PC-3 (cell line): ENCODE results near the gene POU4F2. TPM values are rescaled to one million over a fixed set of nuclear protein-coding genes. Genes with fewer than 3 reads are reported as not detected.

Experiments
- ATAC-seq: fragments of 200-7000 bp; cut with Tn5 transposase; 2 replicates; pipeline ENCODE4 v1.9.1; 2020; ENCODE audit warnings: mild to moderate bottlenecking, moderate library complexity
- BruUV-seq: library from RNA; stranded (reverse); fragments of 400-500 nt; replicated peaks from 2 replicates; lab custom pipeline; 2021; lab: Mats Ljungman, UMichigan
- CTCF ChIA-PET: fragments of 300-600 bp; sonication (Branson Sonifier 250); formaldehyde crosslinking; loops from one replicate; lab custom pipeline; 2022; ENCODE audit warnings: antibody characterized with exemption; lab: Charles Lee
- POLR2A ChIA-PET: fragments of 300-600 bp; sonication (Branson Sonifier 250); formaldehyde crosslinking; loops from one replicate; lab custom pipeline; 2022; ENCODE audit warnings: antibody characterized with exemption; ENCODE audit not compliant: unreplicated experiment; lab: Charles Lee
- DNase-seq: peaks from one replicate; pipeline ENCODE4 v3.0.0-alpha.2; 2015
- H2AFZ ChIP-seq: fragments of 300-600 bp; sonication (generic); 2 replicates; pipeline ENCODE4 v1.6.0; 2016; ENCODE audit warnings: antibody characterized with exemption, low read length
- H3F3A ChIP-seq: fragments of 300-600 bp; sonication (generic); one replicate; pipeline ENCODE4 v1.6.0; 2017; ENCODE audit warnings: antibody characterized with exemption, low read length, control low read depth, mild to moderate bottlenecking; ENCODE audit not compliant: unreplicated experiment
- H3K27ac ChIP-seq: fragments of 300-600 bp; sonication (generic); 2 replicates; pipeline ENCODE4 v1.5.1; 2016; ENCODE audit warnings: mild to moderate bottlenecking, low read length
- H3K27me3 ChIP-seq: fragments of 300-600 bp; sonication (generic); 2 replicates; pipeline ENCODE4 v1.6.1; 2016; ENCODE audit warnings: low read length, mixed read lengths
- H3K36me3 ChIP-seq: fragments of 300-600 bp; sonication (generic); 2 replicates; pipeline ENCODE4 v1.6.1; 2016; ENCODE audit warnings: low read depth, mixed run types, low read length, mixed read lengths
- H3K4me1 ChIP-seq: fragments of 300-600 bp; sonication (generic); 2 replicates; pipeline ENCODE4 v1.5.1; 2016; ENCODE audit warnings: low read length; ENCODE audit not compliant: insufficient read depth
- H3K4me2 ChIP-seq: fragments of 300-600 bp; sonication (generic); 2 replicates; pipeline ENCODE4 v1.6.0; 2016; ENCODE audit warnings: low read length
- H3K4me3 ChIP-seq: fragments of 300-600 bp; sonication (generic); 2 replicates; pipeline ENCODE4 v1.5.1; 2016; ENCODE audit warnings: mild to moderate bottlenecking, low read length, mixed read lengths
- H3K79me2 ChIP-seq: fragments of 300-600 bp; sonication (generic); 2 replicates; pipeline ENCODE4 v1.6.1; 2017; ENCODE audit warnings: low read length, mixed read lengths
- H3K9ac ChIP-seq: fragments of 300-600 bp; sonication (generic); 2 replicates; pipeline ENCODE4 v1.6.0; 2016; ENCODE audit warnings: mild to moderate bottlenecking, low read length
- H3K9me2 ChIP-seq: fragments of 300-600 bp; sonication (generic); replicated peaks from 2 replicates; pipeline ENCODE4 v1.6.1; 2016; ENCODE audit warnings: mixed run types, low read length, mixed read lengths
- H3K9me3 ChIP-seq: fragments of 300-600 bp; sonication (generic); 2 replicates; pipeline ENCODE4 v1.6.1; 2016; ENCODE audit warnings: low read length, mixed read lengths
- H4K20me1 ChIP-seq: fragments of 300-600 bp; sonication (generic); 2 replicates; pipeline ENCODE4 v1.6.1; 2016; ENCODE audit warnings: low read length, mixed read lengths
- CTCF ChIP-seq: fragments of 300-600 bp; sonication (generic); conservative IDR thresholded peaks from 2 replicates; pipeline ENCODE4 v1.5.1; 2017; ENCODE audit warnings: antibody characterized with exemption, low read depth, mild to moderate bottlenecking, low read length
- EZH2 ChIP-seq: fragments of 300-600 bp; sonication (generic); IDR thresholded peaks from one replicate; pipeline ENCODE4 v1.6.1; 2017; ENCODE audit warnings: antibody characterized with exemption, mild to moderate bottlenecking, low read length; ENCODE audit not compliant: unreplicated experiment
- EZH2phosphoT487 ChIP-seq: fragments of 300-600 bp; sonication (generic); IDR thresholded peaks from 2 replicates; pipeline ENCODE4 v1.6.1; 2018; ENCODE audit warnings: mild to moderate bottlenecking, antibody characterized with exemption, low read length, borderline replicate concordance
- intact Hi-C: fragments of 100-400 bp; cut with micrococcal nuclease; formaldehyde crosslinking; loops from 2 replicates; pipeline ENCODE4 v1.9.0; 2023
- total RNA-seq: library from RNA; depleted of rRNA; stranded (reverse); fragments of >200 nt; gene quantifications from 2 replicates; pipeline ENCODE4 v1.2.3, GENCODE V29; 2014

POU4F2 gene
- total RNA-seq, 1 experiment from 2014 or later, result not detected

GRCh38 chr4:146632770-146633470 is 5.8 kb upstream of the POU4F2 start:
- Histone ChIP-seq H3K36me3 (no peaks in the 10 kb centered on the region), H3K4me2 (no peak overlapping the region), H3F3A (no peaks in the 10 kb centered on the region), H3K9me2 (no peaks in the 10 kb centered on the region), H3K27ac (no peak overlapping the region), H3K79me2 (no peaks in the 10 kb centered on the region), H2AFZ (no peak overlapping the region), H3K4me3 (no peak overlapping the region), H3K4me1 (no peaks in the 10 kb centered on the region), H4K20me1 (no peaks in the 10 kb centered on the region), H3K9ac (no peak overlapping the region), H3K27me3 (peaks cover 91% of the 10 kb centered on the region), H3K9me3 (no peaks in the 10 kb centered on the region)
- TF ChIP-seq EZH2phosphoT487 (no peak), CTCF (no peak), EZH2 (no peak)
- POLR2A ChIA-PET, result no interaction called here
- DNase-seq (no peak), ATAC-seq (no peak)
- CTCF ChIA-PET, result no interaction called here
- intact Hi-C loops, result no loop called here
- BruUV-seq, result no TSS peak

- POLR2A ChIA-PET, result no interaction called here
- no peak overlapping the region for H3K4me3 ChIP-seq
Observed at GRCh38 chr4:146633471-146633800, 5.3 kb upstream of the POU4F2 start.

More at GRCh38 chr4:146633471-146633800, 5.3 kb upstream of the POU4F2 start:
- TF ChIP-seq EZH2 (no peak), CTCF (no peak), EZH2phosphoT487 (no peak)
- CTCF ChIA-PET, result no interaction called here
- H3F3A ChIP-seq, result no peaks in the 10 kb centered on the region
- no peaks in the 10 kb centered on the region for H4K20me1 ChIP-seq
- no peaks in the 10 kb centered on the region for H3K9me2 ChIP-seq
- peaks cover 87% of the 10 kb centered on the region for H3K27me3 ChIP-seq
- H3K36me3 ChIP-seq, result no peaks in the 10 kb centered on the region
- H3K27ac ChIP-seq, result no peak overlapping the region
- H3K9ac ChIP-seq, result no peak overlapping the region
- ATAC-seq (no peak), DNase-seq (no peak)
- H3K4me1 ChIP-seq, result no peaks in the 10 kb centered on the region
- H3K4me2 ChIP-seq, result no peak overlapping the region
- H2AFZ ChIP-seq, result no peak overlapping the region
- no peaks in the 10 kb centered on the region for H3K79me2 ChIP-seq
- BruUV-seq, result no TSS peak
- H3K9me3 ChIP-seq, result no peaks in the 10 kb centered on the region
- intact Hi-C loops, result no loop called here
